ELF-1 (cell line): Measurements from ENCODE around the gene FBRS.
"Not testable (repeated sequence)": the region's sequence is repeated elsewhere in the genome, so short reads cannot be mapped to it uniquely, and the experiment has no call there.

Source experiments
- DNase-seq: peaks from one replicate; pipeline ENCODE4 v3.0.0-alpha.2; 2016; ENCODE audit warnings: low read depth, low spot score

FBRS gene

DNA sequence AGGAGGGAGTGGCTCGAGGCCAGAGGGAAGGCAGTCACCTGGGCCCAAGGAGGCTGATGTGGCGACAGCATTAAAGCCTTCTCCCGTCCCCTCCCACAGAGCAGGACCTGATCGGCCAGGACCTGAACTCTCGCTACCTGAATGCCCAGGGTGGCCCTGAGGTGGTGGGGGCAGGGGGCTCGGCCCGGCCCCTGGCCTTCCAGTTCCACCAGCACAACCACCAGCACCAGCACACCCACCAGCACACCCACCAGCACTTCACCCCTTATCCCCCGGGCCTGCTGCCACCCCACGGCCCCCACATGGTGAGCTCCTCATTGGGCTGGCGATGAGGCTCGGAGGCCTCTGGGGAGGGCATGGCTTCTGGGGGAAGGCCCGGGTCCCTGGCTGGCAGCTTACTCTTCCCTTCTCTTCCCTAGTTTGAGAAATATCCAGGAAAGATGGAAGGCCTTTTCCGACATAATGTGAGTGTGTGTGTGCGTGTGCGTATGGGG, 6.4 kb downstream of the FBRS start:
- no peak for DNase-seq

DNA sequence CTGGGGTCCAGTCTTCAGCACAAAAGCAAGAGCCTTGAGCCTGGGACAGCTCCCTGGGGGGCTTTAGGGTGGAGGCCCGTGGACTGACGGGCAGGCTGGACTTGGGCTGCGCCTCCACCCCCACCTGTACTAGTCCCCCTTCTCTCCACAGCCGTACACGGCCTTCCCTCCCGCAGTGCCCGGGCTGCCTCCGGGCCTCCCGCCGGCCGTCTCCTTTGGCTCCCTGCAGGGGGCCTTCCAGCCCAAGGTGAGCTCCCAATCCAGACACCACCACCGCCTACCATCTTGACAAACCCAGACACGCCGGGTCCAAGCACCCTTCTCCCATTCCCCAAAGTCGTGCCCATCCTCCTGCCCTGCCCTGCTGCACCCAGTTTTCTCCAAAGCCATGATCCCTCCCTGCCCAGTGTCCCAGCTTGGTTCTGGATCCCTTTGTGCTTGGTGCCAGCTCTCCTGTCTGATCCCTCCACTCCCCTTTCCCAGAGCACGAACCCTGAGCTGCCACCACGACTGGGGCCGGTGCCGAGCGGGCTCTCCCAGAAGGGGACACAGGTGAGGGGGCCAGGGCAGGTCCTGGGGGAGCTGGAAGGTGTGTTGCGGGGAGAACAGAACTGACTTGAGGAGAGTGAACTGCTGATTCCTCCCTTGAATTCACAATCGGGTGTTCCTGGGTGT, 7.1 kb downstream of the FBRS start:
- no peak for DNase-seq

DNA sequence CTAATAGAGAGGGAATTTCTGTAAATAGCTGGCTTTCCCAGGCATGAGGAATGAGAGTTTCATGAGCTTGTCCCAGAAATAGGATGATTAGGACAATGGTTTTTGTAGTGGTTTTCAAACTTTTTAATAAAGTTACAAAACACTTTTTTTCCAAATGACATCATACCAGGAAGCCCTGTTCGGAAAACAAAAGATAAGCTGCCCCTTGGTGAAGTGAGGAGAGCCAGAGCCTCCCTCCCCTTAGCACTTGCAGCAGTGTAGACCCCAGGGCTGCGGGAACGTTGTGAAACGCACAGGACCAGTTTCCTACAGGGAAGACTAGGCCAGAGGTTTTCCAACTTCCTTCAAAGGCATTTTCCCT, 7.6 kb downstream of the FBRS start:
- no peak for DNase-seq

DNA sequence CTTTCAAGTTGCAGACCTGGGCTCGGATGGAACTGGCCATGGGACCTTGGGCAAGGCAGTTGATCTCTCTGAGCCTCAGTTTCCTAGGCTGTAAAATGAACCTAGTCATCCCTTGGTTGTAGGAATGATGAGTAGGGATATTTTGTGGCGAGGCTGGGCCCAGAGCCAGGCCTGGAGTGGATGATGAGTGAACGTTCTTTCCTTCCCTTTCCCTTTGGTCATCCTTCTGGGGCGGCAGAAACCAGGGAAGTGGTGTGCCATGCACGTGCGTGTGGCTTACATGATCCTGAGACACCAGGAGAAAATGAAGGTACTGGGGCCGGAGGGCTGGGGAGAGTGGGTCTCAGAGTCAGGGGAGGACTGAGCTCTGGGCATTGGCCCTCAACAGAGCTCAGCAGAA, 8.4 kb downstream of the FBRS start:
- no peak for DNase-seq

DNA sequence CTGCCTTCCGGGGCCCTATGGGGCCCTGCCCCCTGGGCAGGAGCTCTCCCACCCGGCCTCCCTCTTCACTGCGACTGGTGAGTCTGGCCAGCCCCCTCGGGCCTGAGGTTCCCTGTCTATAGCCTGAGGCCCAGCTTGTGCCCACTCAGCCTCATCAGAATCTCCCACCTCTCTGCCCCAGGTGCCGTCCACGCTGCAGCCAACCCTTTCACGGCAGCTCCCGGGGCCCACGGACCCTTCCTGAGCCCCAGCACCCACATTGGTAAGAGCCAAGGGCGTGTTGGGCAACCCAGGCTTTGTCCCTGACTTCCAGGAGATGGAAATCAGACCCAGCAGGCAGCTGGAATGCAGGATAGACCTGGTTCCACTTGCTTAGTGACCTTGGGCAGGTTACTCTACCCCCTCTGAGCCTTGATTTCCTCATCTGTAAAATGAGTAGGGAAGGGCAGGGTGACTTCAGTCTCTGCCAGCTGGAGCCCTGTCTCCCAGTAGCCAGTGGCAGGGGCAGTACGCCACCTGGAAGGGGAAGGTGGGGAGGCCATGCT, 9.2 kb downstream of the FBRS start:
- DNase-seq, result no peak

DNA sequence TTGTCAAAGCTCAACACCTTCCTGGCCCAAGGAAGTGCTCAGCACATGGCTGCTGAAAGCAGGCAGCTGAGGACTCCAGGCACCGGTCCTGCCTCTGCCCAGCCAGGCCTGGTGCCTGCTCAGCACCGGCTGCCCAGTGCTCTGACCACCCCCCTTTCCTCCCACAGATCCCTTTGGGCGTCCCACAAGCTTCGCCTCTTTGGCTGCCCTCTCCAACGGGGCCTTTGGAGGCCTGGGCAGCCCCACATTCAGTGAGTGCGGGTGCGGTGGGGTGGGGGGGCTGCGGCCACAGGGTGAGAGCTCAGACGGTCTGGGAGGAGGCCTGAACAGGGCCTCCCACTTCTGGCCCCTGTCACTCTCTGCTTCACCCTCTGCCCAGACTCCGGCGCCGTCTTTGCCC, 10.2 kb downstream of the FBRS start:
- DNase-seq, result no peak

DNA sequence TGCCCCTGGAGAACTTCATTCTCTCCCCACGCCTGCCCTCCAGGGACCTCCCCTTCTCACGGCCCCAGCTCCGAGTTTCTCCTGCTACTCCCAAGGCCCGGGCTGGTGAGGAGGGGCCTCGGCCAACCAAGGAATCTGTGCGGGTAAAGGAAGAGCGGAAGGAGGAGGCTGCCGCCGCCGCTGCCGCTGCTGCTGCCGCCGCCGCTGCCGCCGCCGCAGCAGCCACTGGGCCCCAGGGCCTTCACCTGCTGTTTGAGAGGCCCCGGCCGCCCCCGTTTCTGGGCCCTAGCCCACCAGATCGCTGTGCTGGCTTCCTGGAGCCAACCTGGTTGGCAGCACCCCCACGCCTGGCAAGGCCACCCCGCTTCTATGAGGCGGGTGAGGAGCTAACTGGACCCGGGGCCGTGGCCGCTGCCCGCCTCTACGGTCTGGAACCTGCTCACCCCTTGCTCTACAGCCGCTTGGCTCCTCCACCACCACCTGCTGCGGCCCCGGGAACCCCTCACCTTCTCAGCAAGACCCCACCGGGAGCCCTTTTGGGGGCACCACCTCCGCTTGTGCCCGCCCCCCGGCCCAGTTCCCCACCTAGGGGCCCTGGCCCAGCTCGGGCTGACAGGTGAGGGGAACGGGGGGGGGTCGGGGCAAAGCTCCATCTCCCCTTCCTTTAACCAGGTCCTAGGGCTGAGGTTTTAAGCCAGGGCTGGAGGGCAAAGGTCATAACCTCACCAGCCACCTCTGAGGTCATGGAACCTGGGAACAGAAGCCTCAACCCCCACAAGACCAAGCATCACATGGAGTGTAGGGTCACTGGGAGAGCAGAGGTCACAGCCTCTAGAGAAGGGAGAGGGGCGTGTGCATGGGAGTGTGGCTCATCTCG, 11.0 kb downstream of the FBRS start:
- no peak for DNase-seq

DNA sequence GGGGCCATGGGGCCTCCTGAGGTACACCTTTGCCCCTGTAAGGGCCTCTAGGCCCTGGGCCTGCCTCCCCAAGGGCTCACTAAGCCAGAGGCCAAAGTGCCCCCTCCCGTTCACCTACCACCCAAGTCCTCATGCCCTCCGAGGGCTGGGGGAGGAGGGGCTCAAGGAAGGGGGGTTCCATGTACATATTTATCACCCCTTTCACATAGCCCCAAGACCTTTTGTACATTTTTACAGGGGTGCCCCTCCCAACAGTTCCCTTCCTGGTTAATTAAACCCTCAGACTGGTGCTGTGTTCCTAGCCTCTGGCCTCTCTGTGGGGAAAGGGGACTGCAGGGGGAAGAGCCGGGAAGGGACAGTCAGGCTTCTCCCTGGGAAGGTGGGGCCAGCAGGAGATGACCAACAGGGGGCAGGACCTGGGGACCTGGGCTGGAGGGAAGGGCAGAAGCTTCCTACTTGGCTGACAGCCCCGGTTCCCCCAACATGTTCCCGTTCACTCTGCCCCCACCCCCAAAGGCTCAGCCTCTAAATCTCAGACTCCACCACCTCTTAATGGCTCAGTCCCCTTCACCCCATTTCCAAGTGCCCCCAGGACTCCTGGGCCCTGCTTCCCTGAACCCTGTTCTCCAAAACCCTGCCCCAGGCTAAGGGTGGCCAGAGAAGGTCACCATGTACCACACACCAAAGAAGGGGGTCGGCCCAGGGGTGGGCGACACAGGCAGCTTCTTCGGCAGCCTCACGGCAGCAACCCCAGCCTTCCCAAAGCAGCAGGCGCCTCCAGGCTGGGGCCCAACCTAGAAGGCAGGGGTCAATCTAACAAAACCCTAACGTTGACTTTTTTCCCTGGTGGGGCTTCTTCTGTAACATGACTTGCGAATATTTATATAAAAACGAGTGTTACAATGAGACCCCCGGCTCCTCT, 11.9 kb downstream of the FBRS start:
- no peak for DNase-seq

GRCh38 chr16:30675143-30675542, 16.9 kb downstream of the FBRS start:
- DNase-seq, result no peak

DNA sequence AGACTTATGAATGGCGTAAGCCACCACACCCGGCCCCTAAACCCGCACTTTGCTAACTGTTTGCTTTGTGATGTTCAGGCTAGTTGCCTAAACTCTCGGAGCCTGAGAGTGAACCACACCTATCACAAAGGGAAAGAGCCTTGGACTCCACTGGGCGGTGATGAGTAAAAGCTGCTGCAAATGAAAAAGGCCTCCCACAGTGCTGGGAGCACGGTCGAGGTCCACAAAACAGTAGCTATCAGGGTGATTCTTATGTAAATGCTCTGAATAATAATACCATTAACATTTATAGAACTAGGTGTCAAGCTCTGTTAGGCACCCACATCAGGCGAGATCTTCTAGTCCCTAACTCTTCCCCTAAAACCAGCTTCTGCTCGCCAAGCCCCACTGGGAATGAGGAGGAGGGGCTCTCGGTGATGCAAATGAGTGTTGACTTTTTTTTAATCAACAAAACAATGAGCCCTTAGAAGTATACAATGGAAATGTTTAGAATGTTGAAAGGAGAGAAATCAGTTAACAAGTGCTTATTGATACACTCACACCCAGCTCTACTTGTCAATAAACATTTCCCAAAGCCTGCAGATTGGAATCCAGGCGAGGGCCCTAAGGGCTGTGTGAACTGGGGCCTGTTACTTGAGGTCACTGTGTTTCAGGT, 19.8 kb downstream of the FBRS start:
- DNase-seq, result peak; percentile 94

GRCh38 chr16:30678586-30678970, 20.3 kb downstream of the FBRS start:
- no peak for DNase-seq

DNA sequence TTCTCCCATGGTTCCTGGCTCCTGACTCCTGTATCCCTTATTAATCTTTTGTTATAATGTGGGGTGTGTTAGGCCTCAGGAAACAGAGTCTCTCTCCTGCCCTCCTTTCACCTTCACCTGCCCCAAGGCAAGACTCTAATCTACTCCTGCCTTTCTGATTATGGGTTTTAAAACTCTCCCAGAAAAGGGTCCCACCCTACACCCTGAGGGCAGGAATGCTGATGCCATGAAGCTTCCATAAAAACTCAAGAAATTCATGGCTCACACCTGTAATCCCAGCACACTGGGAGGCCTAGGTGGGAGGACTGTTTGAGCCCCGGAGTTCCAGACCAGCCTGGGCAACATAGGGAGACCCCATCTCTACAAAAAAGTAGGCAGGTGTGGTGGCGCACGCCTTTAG, 22.1 kb downstream of the FBRS start:
- peak; percentile 73 for DNase-seq

- no peak for DNase-seq
These were observed 30.5 kb downstream of the FBRS start for GRCh38 chr16:30688701-30689100.

- DNase-seq, result no peak
These were observed 33.7 kb downstream of the FBRS start for GRCh38 chr16:30691907-30692306.

DNA sequence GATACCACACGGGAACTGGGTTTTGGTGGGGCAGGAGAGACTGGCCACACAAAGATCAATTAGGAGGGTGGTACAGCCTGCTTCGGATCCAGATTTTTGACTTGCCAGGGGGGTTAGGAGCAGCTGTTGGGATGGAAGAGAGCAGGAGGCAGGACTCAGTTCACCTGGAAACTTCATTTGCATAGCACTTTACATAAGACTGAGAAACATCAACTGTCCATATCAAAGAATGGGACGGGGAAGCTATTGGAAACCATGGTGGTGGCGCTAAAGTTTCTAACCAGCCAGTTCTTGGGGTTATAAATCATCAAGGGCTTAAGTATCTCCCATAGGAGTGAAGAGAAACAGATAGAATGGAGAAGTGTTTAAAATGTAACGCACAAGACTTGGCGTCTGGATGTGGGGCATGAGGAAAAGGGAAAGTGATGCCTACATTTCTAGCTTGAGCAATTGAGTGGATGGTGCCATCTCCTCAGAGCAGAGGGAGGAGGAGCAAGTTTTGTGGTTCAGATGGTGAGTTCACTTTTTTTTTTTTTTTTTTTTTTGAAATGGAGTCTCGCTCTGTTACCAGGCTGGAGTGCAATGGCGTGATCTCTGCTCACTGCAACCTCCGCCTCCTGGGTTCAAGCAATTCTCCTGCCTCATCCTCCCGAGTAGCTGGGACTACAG, 34.3 kb downstream of the FBRS start:
- peak; percentile 47 for DNase-seq

DNA sequence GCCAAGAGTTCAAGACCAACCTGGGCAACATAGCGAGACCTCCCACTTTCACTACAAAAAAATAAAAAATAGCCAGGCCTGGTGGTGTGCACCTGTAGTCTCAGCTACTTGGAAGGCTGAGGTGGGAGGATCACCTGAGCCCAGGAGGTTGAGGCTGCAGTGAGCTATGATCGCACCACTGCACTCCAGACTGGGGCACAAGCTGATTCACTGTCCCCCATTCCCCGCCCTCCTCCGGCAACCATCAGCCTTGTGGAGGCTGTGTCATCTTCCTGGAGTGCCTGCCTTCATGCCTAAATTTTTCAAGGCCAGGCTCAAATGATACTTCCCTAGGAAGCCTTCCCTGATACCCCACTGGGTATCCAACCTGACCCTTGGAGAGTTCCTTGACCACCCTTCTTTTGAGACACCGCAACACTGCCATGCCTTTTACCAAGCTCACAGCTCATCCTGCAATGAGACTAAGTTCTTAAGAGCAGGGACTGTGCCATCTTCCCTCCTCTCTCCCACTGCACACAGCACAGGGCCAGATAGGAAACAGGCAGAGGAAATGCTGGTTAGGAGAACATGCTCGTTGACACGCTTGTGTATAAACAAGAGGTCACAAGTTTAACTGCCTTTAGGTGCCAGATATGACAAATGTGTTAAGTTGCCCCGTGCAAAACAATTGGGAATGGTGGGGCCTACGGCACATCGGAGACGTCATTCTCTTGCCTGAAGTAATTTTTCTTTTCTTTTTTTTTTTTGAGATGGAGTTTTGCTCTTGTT, 36.9 kb downstream of the FBRS start:
- no peak for DNase-seq

- not testable (repeated sequence) for DNase-seq
These were observed 38.4 kb downstream of the FBRS start for GRCh38 chr16:30696646-30697045.

GRCh38 chr16:30697264-30698138, 39.3 kb downstream of the FBRS start:
- peak; percentile 22 for DNase-seq
